HUDEP-2 (cell line): ENCODE measurements around the gene NHERF1.

Experiments
- DNase-seq, 76 experiments: peaks; one replicate each; lab custom pipeline; 2025; ENCODE audit not compliant: unreplicated experiment in 76 of 76; lab: John Stamatoyannopoulos, UW

The NHERF1 gene

DNA sequence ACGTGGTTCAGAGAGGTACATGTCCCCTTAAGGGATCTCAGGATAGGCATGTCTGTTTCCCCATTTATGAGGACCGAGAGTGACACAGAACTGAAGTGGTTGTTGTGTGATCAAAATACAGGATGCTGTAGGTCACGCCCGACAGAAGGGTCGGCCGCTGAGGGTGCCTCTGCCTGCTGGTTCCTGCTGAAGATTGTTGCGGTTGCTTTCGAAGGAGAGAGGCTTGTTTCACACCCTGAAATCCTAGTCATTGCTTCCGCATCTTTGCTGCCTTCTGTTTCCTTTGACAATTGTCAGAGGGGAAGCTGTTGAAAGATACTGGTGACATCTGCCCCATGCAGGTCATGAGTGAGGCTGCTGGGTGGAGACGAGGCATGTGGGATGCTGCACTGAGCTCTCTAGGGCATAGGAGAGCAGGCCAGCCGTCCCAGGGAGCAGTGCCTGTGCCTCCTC lies 31.5 kb downstream of the NHERF1 start:
- no peak for DNase-seq

DNA sequence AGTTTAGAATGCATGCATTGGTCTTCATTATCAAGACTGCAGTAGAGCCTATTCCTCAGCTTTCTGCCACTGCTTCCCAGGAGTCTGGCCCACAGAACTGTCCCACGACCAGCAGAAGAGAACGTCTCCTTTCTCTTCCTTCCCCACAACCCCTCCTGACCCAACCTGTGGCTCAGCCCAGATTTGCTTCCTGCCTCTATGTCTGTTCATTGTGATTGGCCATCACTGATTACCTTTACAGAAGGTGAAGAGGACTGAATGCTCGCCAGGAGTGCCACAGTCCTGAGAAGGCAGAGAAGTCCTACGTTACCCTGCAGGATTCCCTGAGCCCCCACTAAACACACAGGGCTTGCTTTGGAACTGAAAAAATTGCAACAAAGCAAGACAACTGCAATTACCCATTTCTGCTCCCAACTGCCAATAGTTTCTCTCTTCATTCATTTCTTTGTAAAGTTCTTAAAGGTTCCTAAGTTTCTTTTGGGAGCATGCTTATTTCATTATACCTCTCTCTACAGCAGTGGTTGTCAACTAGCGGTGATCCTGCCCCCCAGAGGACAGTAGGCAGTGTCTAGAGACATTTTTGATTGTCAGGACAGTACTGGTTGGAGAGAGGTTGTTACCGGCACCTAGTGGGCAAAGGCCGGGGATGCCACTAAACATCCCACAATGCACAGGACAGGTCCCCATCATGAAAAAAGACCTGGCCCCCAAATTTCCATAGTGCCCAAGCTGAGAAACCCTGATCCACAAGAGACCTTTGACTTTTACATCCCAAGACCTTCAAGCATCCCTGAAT lies 32.2 kb downstream of the NHERF1 start:
- peak in 60 of 76 experiments; percentile 3 to 79 (median 38) for DNase-seq

- no peak for DNase-seq
These were observed 34.1 kb downstream of the NHERF1 start for GRCh38 chr17:74782571-74782970.

DNA sequence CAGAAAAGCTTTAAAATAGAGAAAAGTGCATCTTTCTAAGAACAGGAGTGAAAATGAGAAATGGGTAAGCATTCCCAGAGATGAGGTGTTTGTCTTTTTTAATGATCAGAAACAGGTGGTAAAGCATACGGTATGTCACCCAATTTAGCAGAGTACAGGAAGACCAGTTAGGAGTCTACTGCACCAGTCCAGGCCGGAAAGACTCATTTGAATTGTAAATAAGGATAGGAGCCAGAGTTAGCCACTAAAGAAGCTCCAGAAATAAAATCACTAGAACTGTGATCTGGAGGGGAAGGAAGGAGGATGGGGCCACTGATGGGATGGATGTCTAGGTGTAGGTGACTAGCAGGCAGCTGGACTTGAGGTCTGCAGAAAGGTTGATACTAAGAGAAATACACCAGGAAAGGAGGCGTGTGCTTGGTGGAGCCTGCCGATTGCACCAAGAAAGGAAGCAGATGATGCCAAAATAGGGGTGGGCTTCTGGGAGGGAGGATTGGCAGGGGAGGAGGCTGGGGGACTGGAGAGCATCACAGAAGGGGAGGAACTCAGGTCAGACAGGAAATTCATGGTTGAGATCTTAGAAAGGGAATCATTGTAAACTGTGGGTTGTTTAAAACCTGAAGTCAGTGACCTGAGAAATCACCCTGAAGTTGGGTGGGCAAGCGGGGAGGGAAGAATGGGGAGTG lies 35.8 kb downstream of the NHERF1 start:
- no peak for DNase-seq

DNA sequence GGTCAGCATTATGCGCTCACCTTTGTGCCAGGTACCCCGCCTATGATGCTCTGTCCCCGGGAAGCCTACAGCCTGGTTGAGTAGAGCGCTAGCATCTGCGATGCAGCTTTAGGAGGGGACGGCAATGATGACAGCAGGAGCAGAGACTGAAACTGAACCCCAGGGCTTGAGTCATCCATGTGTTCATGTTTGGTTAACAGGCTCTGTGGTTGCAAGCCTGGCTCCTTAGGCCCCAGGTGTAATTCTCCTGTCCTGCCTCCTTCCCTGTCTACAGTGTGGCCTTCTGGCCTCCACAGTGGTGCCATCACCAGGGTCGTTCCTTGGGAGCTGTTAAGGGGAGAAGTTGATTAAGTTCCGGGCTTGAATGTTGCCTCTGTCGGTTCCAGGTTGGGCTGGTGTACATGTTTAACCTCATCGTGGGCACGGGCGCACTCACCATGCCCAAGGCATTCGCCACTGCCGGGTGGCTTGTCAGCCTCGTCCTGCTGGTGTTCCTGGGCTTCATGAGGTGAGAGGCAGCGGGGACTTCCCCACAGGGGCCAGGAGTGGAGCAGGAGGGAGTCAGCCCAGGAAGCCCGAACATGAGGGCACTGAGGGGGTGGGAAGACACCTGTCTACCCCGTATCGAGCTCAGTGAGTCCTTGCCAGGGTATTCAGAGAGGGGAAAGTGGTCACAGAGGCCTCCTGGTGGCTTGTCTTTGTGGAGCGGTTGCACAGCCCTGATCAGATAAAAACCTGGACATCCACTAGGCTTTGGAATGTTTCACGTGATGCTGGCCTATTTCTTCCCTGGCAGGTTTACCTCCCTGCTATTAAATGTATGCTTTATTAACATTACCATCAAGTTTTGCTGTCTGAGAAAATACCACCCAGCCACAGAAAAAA lies 36.9 kb downstream of the NHERF1 start:
- DNase-seq, result no peak

- no peak for DNase-seq
These were observed 37.5 kb downstream of the NHERF1 start for GRCh38 chr17:74785981-74786360.

GRCh38 chr17:74786431-74787055 lies 38.1 kb downstream of the NHERF1 start:
- no peak for DNase-seq

DNA sequence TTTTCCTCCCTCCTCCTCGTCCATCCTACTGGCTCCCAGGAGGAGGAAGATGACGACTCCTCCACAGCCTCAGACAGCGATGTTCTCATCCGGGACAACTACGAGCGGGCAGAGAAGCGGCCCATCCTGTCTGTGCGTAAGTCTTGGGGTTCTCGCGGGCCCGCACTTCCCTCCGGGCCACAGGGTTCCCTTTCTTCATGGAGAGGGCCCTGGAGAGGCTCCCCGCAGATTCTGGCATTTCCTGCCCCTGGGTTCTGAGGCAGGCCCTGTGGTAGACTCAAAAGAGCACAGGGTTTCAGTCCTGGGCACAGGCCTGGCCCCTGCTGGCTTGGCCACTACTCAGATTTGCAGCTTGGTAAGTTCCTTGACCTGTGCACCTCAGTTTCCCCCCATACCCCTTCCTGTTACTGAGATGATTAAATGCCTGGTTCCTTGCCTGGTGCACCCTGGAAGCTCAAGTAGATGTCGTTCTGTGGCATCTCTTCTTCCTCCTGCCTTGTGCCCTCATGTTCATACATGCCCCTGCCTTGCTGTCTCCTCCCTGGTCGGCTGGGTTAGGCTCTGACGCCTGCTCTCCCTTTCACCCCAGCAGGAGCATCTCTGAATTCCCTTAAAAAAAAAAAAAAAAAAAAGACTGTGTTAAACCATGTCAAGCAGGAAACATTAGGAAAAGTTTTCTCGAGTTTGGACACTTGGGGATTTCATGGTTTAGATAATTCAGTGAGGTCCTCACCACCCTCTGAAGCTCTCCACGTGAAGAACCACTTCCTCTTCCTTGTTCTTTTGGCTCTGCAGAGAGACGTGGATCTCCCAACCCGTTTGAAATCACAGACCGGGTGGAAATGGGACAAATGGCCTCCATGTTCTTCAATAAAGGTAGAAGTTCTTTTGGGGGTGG lies 42.0 kb downstream of the NHERF1 start:
- no peak for DNase-seq

DNA sequence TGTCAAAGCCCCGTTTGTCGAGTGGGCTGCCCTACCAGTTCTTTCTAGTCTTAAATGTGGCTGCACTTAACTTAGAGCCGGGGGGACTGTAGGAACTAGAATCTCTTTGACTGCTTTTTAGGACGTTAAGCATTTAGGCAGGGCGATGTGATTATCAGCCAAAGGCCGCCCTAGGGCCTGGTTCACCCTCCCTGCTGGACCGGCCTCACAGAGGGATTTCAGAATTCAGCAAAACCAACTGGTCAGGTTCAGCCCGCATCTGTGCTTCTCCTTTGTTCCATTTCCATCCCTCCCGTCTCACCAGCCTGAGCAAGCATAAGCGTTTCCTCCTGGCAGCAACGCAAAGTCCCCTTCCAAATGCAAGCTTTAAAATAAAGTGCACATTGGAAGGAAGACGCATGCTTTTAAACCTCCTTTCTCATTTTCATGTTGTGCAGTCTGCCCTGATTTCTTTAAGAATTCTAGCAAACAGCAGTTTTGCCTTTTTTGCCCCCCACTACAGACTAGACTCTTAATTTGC lies 44.2 kb downstream of the NHERF1 start:
- DNase-seq, result no peak

DNA sequence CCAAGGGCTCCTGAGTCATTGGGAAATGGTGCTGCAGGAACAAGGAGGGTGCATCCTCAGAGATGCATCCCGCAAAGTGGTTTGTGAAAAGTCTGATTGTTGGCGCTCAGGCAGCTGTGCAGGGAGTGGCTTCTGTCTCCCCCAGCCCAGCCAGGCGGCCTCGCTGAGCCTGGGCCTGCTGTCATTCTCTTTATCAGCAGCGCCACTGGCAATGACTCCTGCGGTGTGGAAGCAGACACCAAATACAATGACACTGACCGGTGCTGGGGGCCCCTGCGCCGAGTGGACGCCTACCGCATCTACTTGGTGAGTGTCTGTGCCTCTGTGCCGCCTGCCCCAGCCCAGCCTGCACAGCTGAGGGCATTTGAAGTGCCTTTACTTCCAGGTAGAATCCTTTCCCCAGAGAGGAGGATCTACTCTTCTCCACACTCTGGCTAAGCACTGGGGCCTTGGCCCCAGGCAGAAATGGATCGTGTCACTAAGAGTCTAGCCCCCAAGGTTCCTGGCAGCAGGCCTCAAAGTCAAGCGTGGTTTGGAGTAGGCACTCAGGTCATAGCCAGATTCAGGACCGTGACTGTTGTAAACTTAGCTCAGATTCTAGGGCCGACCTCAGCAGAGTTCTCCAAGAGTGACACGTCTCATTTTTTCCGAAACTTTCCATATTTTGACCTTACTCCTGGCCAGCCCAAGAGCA lies 47.0 kb downstream of the NHERF1 start:
- no peak for DNase-seq

- DNase-seq, result no peak
These were observed 47.8 kb downstream of the NHERF1 start for GRCh38 chr17:74796211-74796610.

GRCh38 chr17:74796866-74797265 lies 48.4 kb downstream of the NHERF1 start:
- DNase-seq, result no peak

DNA sequence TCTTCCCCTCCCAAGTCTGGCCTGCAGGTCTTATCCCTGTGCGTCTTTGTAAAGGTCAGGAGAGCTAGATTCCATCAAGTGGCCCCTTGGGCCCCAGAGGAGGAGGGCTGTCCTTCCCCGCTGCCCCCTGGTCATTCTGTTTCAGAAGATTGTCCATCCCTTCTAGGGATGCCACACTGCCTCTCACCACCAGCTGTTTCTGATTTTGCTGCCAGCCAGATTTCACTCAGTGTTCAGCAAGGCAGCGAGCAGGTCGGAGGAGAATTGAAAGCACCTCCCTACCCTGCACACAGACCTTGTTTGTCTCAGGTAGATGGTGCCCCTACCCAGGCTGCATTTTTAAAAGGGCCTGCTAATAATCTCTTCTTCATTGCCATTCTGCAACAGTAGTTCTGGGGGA lies 49.4 kb downstream of the NHERF1 start:
- no peak for DNase-seq

DNA sequence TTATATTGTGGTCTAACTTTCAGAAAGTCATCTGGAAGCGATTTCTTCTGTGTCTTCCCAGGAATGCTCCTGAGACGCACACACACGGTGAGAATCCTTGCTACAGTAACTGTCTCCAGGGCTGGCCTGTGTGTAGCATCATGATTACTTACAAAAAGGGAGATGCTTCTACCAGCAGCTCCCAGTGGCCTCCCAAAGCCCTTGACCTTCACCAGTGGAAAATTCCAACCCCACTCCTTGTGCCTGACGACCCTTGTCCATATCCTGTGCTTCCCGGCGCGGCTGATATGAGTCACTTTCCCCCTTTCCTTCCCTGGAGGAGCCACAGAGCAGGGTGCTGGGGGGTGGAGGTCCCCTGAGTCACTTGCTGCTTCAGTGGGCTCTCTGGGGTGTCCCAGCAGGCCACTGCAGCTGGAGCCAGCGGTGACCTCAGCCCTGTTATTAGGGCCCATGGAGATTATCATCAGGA lies 49.8 kb downstream of the NHERF1 start:
- no peak for DNase-seq

DNA sequence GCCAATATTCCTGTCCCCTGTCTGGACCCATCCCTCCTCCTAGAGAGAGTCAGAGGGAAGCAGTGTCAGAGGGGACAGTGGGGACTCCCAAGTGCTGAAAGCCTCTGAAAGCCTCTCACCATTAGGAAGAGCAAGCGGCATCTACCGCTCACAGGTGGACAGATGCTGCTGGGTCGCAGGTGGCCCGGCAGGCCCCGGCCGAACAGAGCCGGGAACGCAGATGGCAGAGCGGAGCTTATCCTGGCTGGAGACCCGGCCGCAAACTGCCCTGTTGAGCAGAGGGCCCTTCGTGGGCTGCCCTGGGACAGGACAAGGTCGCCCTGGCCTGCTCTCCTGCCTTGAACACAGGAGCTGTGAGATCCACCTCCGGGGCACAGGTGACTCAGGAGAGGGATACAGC lies 50.7 kb downstream of the NHERF1 start:
- DNase-seq, result no peak

DNA sequence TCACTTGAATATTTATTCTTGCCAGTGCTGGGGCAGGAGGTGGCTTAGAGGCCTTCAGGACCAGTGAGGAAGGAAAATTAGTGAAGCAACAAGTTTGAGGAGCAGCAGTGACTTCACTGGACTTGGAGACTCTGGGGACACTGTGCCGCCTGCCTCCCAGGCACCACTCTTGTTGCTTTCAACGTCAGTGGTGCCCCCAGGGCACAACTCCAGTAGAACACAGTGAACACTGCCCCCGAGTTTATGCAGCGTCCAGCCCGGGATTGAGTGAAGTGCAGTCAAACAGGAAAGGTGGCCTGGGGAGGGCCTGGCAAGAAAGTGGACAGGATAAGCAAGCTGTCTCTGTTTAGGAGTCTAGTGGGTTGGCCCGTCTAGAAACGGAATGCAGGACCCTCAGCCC lies 52.1 kb downstream of the NHERF1 start:
- DNase-seq, result no peak

- no peak for DNase-seq
These were observed 53.5 kb downstream of the NHERF1 start for GRCh38 chr17:74801896-74802295.

DNA sequence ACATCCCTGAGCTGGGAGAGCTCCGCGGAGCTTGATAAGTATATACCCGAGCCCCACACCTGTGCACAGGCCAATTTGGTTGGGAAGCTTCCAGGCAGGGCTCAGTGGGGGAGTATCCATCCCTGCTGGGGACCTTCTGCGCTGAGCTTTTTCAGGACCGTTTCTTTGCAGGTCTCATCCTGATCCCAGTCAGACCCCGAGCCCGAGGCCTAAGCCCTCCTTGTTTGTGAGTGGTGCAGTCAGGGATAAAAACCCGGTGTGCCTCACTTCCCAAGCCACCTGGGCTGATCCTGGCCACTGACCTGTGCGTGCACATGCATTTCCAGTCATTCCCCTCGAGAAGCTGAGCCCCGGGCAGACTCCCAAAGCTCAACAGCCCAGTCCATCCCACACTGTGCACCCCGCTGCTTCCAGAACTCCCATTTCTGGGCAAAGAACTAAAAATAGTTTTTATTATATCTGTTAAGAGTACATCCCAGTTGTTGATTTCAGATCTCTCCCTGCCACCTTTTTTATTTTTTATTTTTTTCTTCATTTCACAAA lies 55.0 kb downstream of the NHERF1 start:
- DNase-seq, result no peak

DNA sequence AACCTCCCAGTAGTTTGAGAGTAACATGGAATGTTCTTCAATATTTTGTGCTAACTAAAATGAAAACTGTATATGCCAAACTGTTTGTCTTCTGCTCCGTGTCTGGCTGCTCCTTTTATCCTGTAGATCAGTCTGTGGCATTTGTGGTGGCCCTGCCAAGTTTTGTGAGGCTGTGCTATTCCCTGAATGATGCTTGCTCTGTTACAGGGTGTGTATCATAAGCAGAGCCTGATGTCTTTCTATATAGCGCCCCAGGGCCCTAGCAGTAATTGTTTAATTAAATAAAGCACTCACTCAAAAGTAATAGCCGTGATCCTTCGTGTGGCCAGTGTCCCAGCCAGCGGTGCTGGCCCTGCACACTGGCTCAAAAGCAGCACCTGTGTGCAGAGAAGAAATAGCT lies 55.5 kb downstream of the NHERF1 start:
- no peak for DNase-seq
